GM19395 (cell line): Measurements from ENCODE around the gene HELZ.
"Not testable (repeated sequence)": the region's sequence is repeated elsewhere in the genome, so short reads cannot be mapped to it uniquely, and the experiment has no call there.

Experiments used
- ATAC-seq: cut with Tn5 transposase; IDR thresholded peaks from one replicate; pipeline ENCODE4 v1.9.1; 2021; ENCODE audit warnings: mild to moderate bottlenecking, moderate library complexity; ENCODE audit not compliant: unreplicated experiment

Gene HELZ

GRCh38 chr17:67124450-67125148 lies 120.4 kb downstream of the HELZ start:
- ATAC-seq: no peak

- no peak for ATAC-seq
Observed at GRCh38 chr17:67123699-67124098, 121.3 kb downstream of the HELZ start.

GRCh38 chr17:67121316-67121891 lies 123.6 kb downstream of the HELZ start:
- ATAC-seq: no peak

GRCh38 chr17:67119102-67119501 lies 125.9 kb downstream of the HELZ start:
- ATAC-seq: no peak

GRCh38 chr17:67116045-67116575 lies 128.9 kb downstream of the HELZ start:
- ATAC-seq: no peak

- no peak for ATAC-seq
Observed at GRCh38 chr17:67115401-67115800, 129.6 kb downstream of the HELZ start.

- no peak for ATAC-seq
Observed at GRCh38 chr17:67113486-67113885, 131.5 kb downstream of the HELZ start.

GRCh38 chr17:67111808-67112207 lies 133.2 kb downstream of the HELZ start:
- no peak for ATAC-seq

- ATAC-seq: no peak
Observed at GRCh38 chr17:67111327-67111726, 133.7 kb downstream of the HELZ start.

GRCh38 chr17:67110619-67111018 lies 134.4 kb downstream of the HELZ start:
- ATAC-seq: no peak

- ATAC-seq: no peak
Observed at GRCh38 chr17:67109111-67109510, 135.9 kb downstream of the HELZ start.

- ATAC-seq: no peak
Observed at GRCh38 chr17:67107811-67108775, 136.9 kb downstream of the HELZ start.

- ATAC-seq: no peak
Observed at GRCh38 chr17:67107171-67107570, 137.8 kb downstream of the HELZ start.

- no peak for ATAC-seq
Observed at GRCh38 chr17:67105213-67105612, 139.8 kb downstream of the HELZ start.

GRCh38 chr17:67104641-67105040 lies 140.4 kb downstream of the HELZ start:
- ATAC-seq: not testable (repeated sequence)

GRCh38 chr17:67098006-67098405 lies 147.0 kb downstream of the HELZ start:
- ATAC-seq: no peak

GRCh38 chr17:67096609-67097008 lies 148.4 kb downstream of the HELZ start:
- no peak for ATAC-seq

- ATAC-seq: no peak
Observed at GRCh38 chr17:67095803-67096202, 149.2 kb downstream of the HELZ start.

GRCh38 chr17:67095291-67095690 lies 149.7 kb downstream of the HELZ start:
- ATAC-seq: not testable (repeated sequence)

GRCh38 chr17:67093348-67093747 lies 151.6 kb downstream of the HELZ start:
- ATAC-seq: no peak

- ATAC-seq: not testable (repeated sequence)
Observed at GRCh38 chr17:67092710-67093109, 152.3 kb downstream of the HELZ start.
